DOHH2 (cell line): ENCODE measurements around the gene MRPL50.
A peak's percentile ranks its signal among the peaks of the same experiment; 100 is the strongest.
"Not testable (repeated sequence)": the region's sequence is repeated elsewhere in the genome, so short reads cannot be mapped to it uniquely, and the experiment has no call there.

Experiments used
- H3F3A ChIP-seq: fragments of 200-600 bp; sonication (generic), shearing (Covaris generic); 2 replicates; pipeline ENCODE4 v1.6.0; 2016; ENCODE audit warnings: antibody characterized with exemption, mild to moderate bottlenecking; ENCODE audit not compliant: control insufficient read depth, insufficient read depth
- H3K27ac ChIP-seq: fragments of 200-600 bp; sonication (generic); 2 replicates; pipeline ENCODE4 v1.5.1; 2014; ENCODE audit warnings: low read depth, mild to moderate bottlenecking, low read length, moderate library complexity
- H3K27me3 ChIP-seq: fragments of 200-600 bp; sonication (generic); 2 replicates; pipeline ENCODE4 v1.6.1; 2014; ENCODE audit warnings: mild to moderate bottlenecking, low read length, mixed read lengths; ENCODE audit not compliant: control insufficient read depth
- H3K36me3 ChIP-seq: fragments of 200-600 bp; sonication (generic); 2 replicates; pipeline ENCODE4 v1.6.1; 2014; ENCODE audit warnings: mild to moderate bottlenecking, low read length, moderate library complexity, mixed read lengths; ENCODE audit not compliant: control insufficient read depth
- H3K4me1 ChIP-seq: fragments of 200-600 bp; sonication (generic); 2 replicates; pipeline ENCODE4 v1.6.1; 2014; ENCODE audit warnings: mild to moderate bottlenecking, low read length, mixed read lengths; ENCODE audit not compliant: control insufficient read depth
- H3K4me2 ChIP-seq: fragments of 200-600 bp; sonication (generic); 2 replicates; pipeline ENCODE4 v1.6.0; 2014; ENCODE audit warnings: mild to moderate bottlenecking, low read length, moderate library complexity
- H3K4me3 ChIP-seq: fragments of 200-600 bp; sonication (generic); 2 replicates; pipeline ENCODE4 v1.5.1; 2014; ENCODE audit warnings: mild to moderate bottlenecking, low read length, mixed read lengths
- H3K79me2 ChIP-seq: fragments of 200-600 bp; sonication (generic); 2 replicates; pipeline ENCODE4 v1.6.1; 2014; ENCODE audit warnings: mild to moderate bottlenecking, low read length, mixed read lengths; ENCODE audit not compliant: control insufficient read depth
- H3K9me2 ChIP-seq: fragments of 200-600 bp; sonication (generic); replicated peaks from 2 replicates; pipeline ENCODE4 v1.6.1; 2014; ENCODE audit warnings: mild to moderate bottlenecking, low read length, mixed read lengths; ENCODE audit not compliant: control insufficient read depth
- H3K9me3 ChIP-seq: fragments of 200-600 bp; sonication (generic); 2 replicates; pipeline ENCODE4 v1.6.1; 2014; ENCODE audit warnings: antibody characterized with exemption, low read length, mixed read lengths; ENCODE audit not compliant: control insufficient read depth, insufficient read depth
- H4K20me1 ChIP-seq: fragments of 200-600 bp; sonication (generic); 2 replicates; pipeline ENCODE4 v1.6.0; 2014; ENCODE audit warnings: low read depth, mild to moderate bottlenecking, antibody characterized with exemption, low read length, moderate library complexity; ENCODE audit not compliant: control insufficient read depth, insufficient read depth
- EZH2phosphoT487 ChIP-seq: fragments of 200-600 bp; sonication (generic); IDR thresholded peaks from 2 replicates; pipeline ENCODE4 v1.6.1; 2017; ENCODE audit warnings: borderline replicate concordance, mild to moderate bottlenecking, antibody characterized with exemption, low read length, moderate library complexity, mixed read lengths
- TF ChIP-seq, protein P1 (sequence below): fragments of 200-600 bp; sonication (generic); IDR thresholded peaks from one replicate; pipeline ENCODE4 v1.5.1; 2014; ENCODE audit warnings: antibody characterized with exemption, mild to moderate bottlenecking, low read depth, low read length; ENCODE audit not compliant: poor library complexity, severe bottlenecking

Gene MRPL50

GRCh38 chr9:101387871-101388506 lies 10.4 kb downstream of the MRPL50 start:
- TF ChIP-seq, protein P1, sequence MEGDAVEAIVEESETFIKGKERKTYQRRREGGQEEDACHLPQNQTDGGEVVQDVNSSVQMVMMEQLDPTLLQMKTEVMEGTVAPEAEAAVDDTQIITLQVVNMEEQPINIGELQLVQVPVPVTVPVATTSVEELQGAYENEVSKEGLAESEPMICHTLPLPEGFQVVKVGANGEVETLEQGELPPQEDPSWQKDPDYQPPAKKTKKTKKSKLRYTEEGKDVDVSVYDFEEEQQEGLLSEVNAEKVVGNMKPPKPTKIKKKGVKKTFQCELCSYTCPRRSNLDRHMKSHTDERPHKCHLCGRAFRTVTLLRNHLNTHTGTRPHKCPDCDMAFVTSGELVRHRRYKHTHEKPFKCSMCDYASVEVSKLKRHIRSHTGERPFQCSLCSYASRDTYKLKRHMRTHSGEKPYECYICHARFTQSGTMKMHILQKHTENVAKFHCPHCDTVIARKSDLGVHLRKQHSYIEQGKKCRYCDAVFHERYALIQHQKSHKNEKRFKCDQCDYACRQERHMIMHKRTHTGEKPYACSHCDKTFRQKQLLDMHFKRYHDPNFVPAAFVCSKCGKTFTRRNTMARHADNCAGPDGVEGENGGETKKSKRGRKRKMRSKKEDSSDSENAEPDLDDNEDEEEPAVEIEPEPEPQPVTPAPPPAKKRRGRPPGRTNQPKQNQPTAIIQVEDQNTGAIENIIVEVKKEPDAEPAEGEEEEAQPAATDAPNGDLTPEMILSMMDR, result peak; percentile 77
- TF ChIP-seq EZH2phosphoT487, result no peak
- Histone ChIP-seq H3K9me2 (no peaks in the 10 kb centered on the region), H3K4me2 (no peak overlapping the region)

DNA sequence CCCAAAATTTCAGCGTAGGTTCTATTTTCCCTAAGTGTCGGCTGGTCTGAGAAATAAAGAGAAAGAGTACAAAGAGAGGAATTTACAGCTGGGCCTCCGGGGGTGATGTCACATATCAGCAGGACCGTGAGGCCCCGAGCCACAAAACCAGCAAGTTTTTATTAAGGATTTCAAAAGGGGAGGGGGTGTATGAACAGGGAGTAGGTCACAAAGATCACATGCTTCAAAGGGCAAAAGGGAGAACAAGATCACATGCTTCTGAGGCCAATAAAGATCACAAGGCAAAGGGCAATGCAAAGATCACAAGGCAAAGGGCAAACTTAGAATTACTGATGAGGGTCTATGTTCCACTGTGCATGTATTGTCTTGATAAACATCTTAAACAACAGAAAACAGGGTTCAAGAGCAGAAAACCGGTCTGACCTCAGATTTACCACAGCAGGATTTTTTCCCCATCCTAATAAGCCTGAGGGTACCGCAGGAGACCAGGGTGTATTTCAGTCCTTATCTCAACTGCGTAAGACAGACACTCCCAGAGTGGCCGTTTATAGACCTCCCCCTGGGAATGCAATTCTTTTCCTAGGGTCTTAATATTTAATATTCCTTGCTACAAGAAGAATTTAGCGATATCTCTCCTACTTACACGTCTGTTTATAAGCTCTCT lies 13.4 kb downstream of the MRPL50 start, which contains the start of gene BAAT:
BAAT (minus strand) TSS at position 134 of the 664 bp plus-strand sequence. CDS start 13,602 bp downstream, outside the sequence.
- not testable (repeated sequence) for H3K27me3 ChIP-seq, H3K79me2 ChIP-seq, H3K9me2 ChIP-seq, H3K4me1 ChIP-seq, H3K9me3 ChIP-seq, H3K4me3 ChIP-seq, H3F3A ChIP-seq, H3K27ac ChIP-seq, H3K4me2 ChIP-seq, H4K20me1 ChIP-seq
- peaks cover 33% of the 10 kb centered on the region for H3K36me3 ChIP-seq

More at GRCh38 chr9:101387871-101388506, 10.4 kb downstream of the MRPL50 start:
- Histone ChIP-seq H3K27ac (no peak overlapping the region), H3F3A (0 out of 2 replicates have a peak, but pooled peaks cover 2% of the 10 kb centered on the region), H4K20me1 (no peaks in the 10 kb centered on the region), H3K27me3 (no peaks in the 10 kb centered on the region), H3K9me3 (peaks cover 3% of the 10 kb centered on the region; the same call in 1 of the 2 replicates), H3K4me1 (no peaks in the 10 kb centered on the region), H3K36me3 (peaks cover 62% of the 10 kb centered on the region), H3K4me3 (no peak overlapping the region), H3K79me2 (peaks cover 25% of the 10 kb centered on the region)

DNA sequence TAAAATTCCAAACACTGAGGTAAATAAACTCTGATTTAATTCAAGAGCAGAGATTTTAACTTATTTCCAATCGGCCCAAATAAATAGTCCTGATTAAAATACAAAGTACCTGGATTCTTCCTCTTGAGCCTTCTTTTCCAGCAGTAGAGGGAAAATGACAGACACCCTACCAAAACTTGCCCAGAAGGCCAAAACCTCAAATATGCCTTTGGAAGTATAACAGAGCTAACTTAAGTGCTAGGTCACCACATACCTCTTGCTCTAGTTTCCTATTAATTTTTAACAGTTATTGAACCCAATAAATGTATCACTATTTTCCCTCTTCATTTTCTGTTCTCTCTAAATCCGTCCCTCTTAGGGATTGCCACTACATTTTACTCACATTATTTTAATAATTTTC lies 15.1 kb downstream of the MRPL50 start:
- Histone ChIP-seq H3K4me3 (no peak overlapping the region), H3K9me3 (no peaks in the 10 kb centered on the region), H3K36me3 (peaks cover 18% of the 10 kb centered on the region), H3K79me2 (no peaks in the 10 kb centered on the region), H3F3A (0 out of 2 replicates have a peak, but pooled peaks cover 2% of the 10 kb centered on the region), H3K4me2 (no peak overlapping the region), H3K27ac (no peak overlapping the region), H3K4me1 (no peaks in the 10 kb centered on the region), H4K20me1 (no peaks in the 10 kb centered on the region), H3K27me3 (no peaks in the 10 kb centered on the region), H3K9me2 (no peaks in the 10 kb centered on the region)
- TF ChIP-seq, protein P1, result no peak
- TF ChIP-seq EZH2phosphoT487, result no peak

- H3K4me2 ChIP-seq, result no peak overlapping the region
- H3K9me2 ChIP-seq, result no peaks in the 10 kb centered on the region
Measured at GRCh38 chr9:101381833-101382342, 16.5 kb downstream of the MRPL50 start.

More at GRCh38 chr9:101381833-101382342, 16.5 kb downstream of the MRPL50 start:
- Histone ChIP-seq H3K79me2 (no peaks in the 10 kb centered on the region), H3K4me3 (no peak overlapping the region), H3K27me3 (no peaks in the 10 kb centered on the region), H3K27ac (no peak overlapping the region), H3K36me3 (peaks cover 3% of the 10 kb centered on the region), H3K9me3 (no peaks in the 10 kb centered on the region), H4K20me1 (no peaks in the 10 kb centered on the region), H3K4me1 (no peaks in the 10 kb centered on the region), H3F3A (no peaks in the 10 kb centered on the region)
- TF ChIP-seq, protein P1, result no peak
- TF ChIP-seq EZH2phosphoT487, result no peak
